Measurements from ENCODE around the gene SCAPER.

Gene SCAPER

GRCh38 chr15:76390571-76390970, 514.6 kb downstream of the SCAPER start:
- ChIA-PET CTCF (interaction anchor here (2.4 kb wide), 1 partner anchor 12 kb away, joined by 7 read pairs; no protein-coding TSS in a partner anchor), POLR2A (no interaction called here)
- no peak for TF ChIP-seq CTCF (IDR thresholded peaks at IDR 0.05; ENCODE audit: control extremely low read depth, extremely low read depth, low read depth, missing control alignments)
- no peak for DNase-seq (ENCODE audit: extremely low spot score)

DNA sequence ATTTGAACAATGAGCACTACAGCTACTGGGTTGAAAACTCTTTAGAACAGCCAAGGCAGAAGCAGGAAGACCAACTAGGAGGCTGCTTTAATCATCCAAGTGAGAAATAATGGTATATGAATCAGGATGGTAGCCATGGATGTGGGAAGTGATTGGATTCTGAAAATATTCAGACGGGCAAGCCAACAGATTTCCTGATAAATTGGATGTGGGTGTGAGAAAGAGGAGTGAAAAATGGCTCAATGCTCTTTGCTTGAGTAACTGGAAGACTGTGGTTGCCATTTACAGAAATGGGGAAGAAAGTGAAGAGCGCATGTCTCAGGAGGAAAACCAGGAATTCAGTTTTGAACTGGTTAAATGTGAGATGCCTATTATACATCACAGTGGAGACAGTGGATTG, 518.2 kb downstream of the SCAPER start:
- ChIA-PET POLR2A (no interaction called here), CTCF (interaction anchor here (1.4 kb wide), 1 partner anchor 23 kb away, joined by 3 read pairs; no protein-coding TSS in a partner anchor)
- no peak for TF ChIP-seq CTCF (IDR thresholded peaks at IDR 0.05; ENCODE audit: control extremely low read depth, extremely low read depth, low read depth, missing control alignments)
- DNase-seq (ENCODE audit: extremely low spot score), result no peak

DNA sequence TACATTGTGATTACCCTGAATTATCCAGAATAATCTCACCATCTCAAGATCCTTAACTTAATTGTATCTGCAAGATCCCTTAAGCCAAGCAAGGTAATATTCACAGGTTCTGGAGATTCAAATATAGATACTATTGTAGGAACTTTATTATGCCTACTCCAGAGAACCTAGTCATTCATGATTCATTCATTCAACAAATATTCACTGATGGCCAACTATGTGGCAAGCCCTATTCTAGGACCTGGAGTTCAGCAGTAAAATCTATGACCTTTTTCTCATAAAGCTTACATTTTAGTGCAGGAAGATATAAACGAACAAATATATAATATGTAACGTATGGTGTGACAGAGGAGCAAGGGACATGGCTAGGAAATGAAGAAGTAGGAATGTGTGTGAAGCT, 519.0 kb downstream of the SCAPER start:
- ChIA-PET CTCF (interaction anchor here (1.4 to 1.6 kb wide), 2 partner anchors 10 to 22 kb away, joined by 3 read pairs; no protein-coding TSS in a partner anchor), POLR2A (no interaction called here)
- no peak for TF ChIP-seq CTCF (IDR thresholded peaks at IDR 0.05; ENCODE audit: control extremely low read depth, extremely low read depth, low read depth, missing control alignments)
- no peak for DNase-seq (ENCODE audit: extremely low spot score)

- POLR2A ChIA-PET, result interaction anchor here (0.5 kb wide), 1 partner anchor 258 kb away, joined by 4 read pairs; no protein-coding TSS in a partner anchor
- CTCF ChIA-PET, result interaction anchor here (1.6 kb wide), 1 partner anchor 12 kb away, joined by 3 read pairs; no protein-coding TSS in a partner anchor
- DNase-seq (ENCODE audit: extremely low spot score), result no peak
- no peak for TF ChIP-seq CTCF (IDR thresholded peaks at IDR 0.05; ENCODE audit: control extremely low read depth, extremely low read depth, low read depth, missing control alignments)
These were observed 520.7 kb downstream of the SCAPER start for GRCh38 chr15:76384409-76384808.

GRCh38 chr15:76382987-76383728, 522.0 kb downstream of the SCAPER start:
- no peak for DNase-seq (ENCODE audit: extremely low spot score)
- CTCF ChIA-PET, result interaction anchor here (1.5 kb wide), 1 partner anchor 13 kb away, joined by 5 read pairs; no protein-coding TSS in a partner anchor
- POLR2A ChIA-PET, result no interaction called here
- no peak for TF ChIP-seq CTCF (IDR thresholded peaks at IDR 0.05; ENCODE audit: control extremely low read depth, extremely low read depth, low read depth, missing control alignments)

DNA sequence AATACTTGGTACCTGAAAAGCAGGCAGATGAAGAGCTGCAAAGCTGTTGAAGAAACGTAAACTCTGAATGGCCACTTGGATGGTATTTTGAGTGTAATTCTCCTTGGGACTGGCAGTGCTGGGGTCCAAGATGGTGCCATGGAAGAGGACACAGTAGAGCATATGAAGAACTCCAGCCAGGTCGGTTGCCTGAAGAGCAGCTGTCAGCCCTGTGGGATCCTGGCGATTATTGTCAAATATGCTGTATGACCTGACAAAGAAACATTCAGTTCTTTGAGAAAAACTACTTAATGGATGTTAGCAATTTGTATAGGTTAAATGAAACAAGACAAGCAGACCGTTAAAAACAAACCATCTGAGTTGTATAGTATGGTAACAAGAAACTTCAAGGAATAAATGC, 523.8 kb downstream of the SCAPER start:
- no peak for DNase-seq (ENCODE audit: extremely low spot score)
- CTCF ChIA-PET, result interaction anchor here (2.2 kb wide), 1 partner anchor 10 kb away, joined by 7 read pairs; no protein-coding TSS in a partner anchor
- POLR2A ChIA-PET, result no interaction called here
- TF ChIP-seq CTCF (IDR thresholded peaks at IDR 0.05; ENCODE audit: control extremely low read depth, extremely low read depth, low read depth, missing control alignments), result no peak
